Right renal pelvis (tissue), 4 donors: ENCODE data around the gene TNRC18. TPM values are rescaled to one million over a fixed set of nuclear protein-coding genes. Genes with fewer than 3 reads are reported as not detected.

ENCODE experiments used
- DNase-seq, 4 donors: peaks; one replicate each; pipeline ENCODE4 v3.0.0-alpha.2; 2013; ENCODE audit warnings: low read depth in 4 of 4, low spot score in 3 of 4, missing footprints in 1 of 4
- polyA plus RNA-seq, 4 donors: library from polyadenylated mRNA; unstranded; fragments of 120-200 nt; gene quantifications; one replicate each; pipeline ENCODE4 v1.2.1, GENCODE V29; 2013; ENCODE audit not compliant: insufficient read length in 4 of 4

The TNRC18 gene
- polyA plus RNA-seq, 4 donors: 93.2 to 130 (median 104) TPM

DNA sequence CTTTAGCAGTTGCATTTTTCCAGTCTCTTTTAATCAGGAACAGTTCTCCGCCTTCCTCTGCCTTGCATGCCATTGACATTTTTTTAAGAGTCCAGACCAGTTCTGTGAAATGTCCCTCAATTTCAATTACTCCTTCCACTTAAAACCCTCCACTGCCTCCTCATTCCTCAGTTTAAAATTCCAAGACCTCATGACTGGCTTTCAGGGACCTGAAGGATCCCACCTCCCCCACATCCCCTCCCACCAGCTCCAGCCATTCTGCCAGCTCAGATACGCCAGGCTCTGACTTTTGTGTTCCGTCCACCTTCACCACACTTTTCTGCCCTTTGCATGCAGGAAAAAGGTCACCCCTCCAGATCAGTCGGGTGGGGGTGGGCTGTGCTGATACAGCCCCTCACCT, 8.7 kb downstream of the TNRC18 start:
- DNase-seq: no peak

DNA sequence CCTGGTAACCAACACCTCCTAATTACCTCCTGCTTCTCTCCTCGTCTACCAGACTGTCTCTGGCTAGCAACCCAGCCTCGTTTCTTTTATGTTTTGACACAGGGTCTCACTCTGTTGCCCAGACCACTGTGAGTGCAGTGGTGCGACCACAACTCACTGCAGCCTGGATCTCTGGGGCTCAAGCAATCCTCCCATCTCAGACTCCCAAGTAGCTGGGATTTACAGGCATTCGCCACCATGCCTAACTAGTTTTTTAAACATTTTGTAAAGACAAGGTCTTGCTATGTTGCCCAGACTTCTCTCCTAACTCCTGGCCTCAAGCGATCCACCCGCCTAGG, 10.2 kb downstream of the TNRC18 start:
- no peak for DNase-seq

DNA sequence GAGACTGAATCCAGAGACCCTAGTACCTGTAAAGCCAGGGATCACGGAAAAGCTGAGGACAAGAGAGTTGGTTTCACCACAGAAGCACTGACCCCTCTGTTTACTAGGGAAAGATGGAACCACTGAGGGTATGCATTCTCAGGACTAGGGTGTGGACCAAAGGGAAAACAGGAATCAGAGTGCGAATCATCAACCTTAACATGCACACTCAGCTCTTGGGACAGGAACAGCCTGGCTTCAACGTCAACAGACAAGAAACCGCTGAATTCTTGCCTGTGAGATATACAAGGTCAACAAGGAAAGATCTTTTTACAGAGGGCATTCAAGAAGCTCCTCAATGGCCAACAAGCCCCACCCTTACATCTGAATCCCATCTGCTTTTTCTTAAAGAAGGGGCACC, 14.9 kb downstream of the TNRC18 start:
- DNase-seq: no peak

GRCh38 chr7:5406957-5407945, 16.4 kb downstream of the TNRC18 start:
- no peak for DNase-seq

GRCh38 chr7:5404421-5404826, 19.2 kb downstream of the TNRC18 start:
- DNase-seq: no peak

DNA sequence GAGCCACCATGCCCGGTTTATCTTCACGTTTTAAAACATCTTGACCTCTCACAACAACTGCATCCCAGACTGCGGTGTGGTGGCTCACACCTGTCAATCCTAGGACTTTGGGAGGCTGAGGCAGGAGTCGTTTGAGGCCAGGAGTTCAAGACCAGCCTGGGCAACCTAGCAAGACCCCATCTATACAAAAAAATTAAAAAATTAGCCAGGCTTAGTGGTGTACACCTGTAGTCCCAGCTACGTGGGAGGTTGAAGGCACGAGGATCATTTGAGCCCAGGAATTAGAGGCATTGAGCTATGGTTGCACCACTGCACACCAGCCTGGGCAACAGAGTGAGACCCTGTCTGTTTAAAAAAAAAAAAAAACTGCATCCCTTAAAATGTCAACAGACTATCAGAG, 20.2 kb downstream of the TNRC18 start:
- DNase-seq: no peak

DNA sequence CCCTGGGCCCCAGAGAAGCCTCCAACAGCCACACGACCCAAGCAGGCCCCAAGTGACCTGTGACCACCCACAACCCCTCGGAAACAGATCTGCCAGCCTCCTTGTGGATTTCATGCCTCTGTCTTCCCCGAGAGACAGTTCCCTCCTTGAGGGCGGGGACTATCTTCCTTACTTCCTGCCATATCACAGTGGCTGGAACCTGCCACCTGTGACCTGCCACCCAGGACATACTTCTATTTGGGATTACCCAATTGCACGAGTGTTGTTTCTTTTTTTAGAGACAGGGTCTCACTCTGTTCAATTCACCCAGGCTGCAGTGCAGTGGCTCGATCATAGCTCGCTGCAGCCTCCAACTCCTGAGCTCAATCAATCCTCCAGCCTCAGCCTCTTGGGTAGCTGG, 25.9 kb downstream of the TNRC18 start:
- no peak for DNase-seq

DNA sequence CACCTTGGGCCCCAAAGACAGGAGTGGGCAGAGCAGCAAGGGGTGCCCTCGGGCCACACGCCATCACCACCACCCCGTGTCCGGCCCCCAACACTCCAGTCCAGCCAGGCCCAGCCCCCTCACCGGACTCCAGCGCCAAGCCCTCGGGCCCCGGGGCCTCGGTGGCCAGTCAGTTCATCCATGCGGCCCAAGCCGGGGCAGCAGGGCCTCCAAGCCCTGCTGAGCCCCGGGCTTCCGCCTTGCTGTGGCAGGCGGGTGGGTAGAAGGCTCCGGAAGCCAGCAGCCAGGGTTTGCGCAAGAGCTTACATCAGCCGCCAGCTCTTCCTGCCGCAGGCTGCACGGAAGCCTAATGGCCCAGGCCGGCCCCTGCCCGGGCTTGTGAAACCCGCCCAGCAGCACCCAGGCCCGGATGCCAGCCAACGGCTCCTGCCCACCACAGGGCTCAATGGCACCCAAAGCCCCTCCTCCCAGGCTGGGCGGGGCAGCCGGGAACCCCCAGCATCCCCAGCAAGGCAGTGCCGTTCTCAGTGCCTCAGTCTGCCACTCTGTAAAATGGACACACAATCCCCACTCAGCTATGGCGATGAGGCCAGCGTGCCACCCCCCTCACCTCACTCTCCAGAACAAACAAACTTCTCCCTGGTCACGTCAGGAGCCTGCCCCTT, 26.5 kb downstream of the TNRC18 start:
- DNase-seq: no peak

GRCh38 chr7:5396542-5396941, 27.1 kb downstream of the TNRC18 start:
- DNase-seq: no peak

- no peak for DNase-seq
These were observed 28.4 kb downstream of the TNRC18 start for GRCh38 chr7:5395246-5395645.

- no peak for DNase-seq
These were observed 29.1 kb downstream of the TNRC18 start for GRCh38 chr7:5394264-5395105.

DNA sequence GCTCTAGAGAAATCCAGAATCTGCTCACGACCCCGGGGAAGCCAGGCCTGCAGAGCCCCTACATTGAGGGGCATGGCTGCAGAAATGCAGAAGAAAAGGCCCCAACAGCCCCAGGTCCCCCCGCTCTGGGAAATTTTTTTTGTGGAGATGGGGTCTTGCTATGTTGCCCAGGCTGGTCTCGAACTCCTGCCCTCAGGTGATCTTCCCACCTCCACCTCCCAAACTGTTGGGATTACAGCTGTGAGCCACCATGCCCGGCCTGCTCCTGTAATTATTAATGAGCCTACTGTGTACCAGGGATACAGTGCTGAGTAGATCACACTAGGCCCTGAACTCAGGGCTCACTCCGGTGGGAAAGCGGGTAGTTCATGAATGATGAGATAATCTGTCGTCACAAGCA, 29.9 kb downstream of the TNRC18 start:
- DNase-seq: no peak

- no peak for DNase-seq
These were observed 30.3 kb downstream of the TNRC18 start for GRCh38 chr7:5393328-5393727.

DNA sequence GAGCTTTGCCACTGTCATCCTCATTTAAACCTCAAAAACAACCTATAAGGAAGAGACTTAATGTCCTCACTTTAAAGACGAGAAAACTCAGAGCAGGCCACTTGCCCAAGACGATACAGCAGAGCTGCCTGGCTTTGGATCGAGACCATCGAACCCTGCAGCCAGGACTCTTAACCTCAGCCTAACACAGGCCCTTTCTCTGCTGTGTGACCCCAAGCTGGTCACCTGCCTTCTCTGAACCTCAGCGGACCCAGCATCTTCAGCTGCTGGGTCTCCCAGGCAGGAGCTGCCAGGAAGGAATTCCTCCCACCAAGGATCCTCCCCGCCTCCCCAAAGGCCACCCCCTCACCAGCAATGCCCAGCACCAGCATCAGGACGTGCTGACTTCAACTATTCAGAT, 32.7 kb downstream of the TNRC18 start:
- DNase-seq: no peak

- DNase-seq: no peak
These were observed 34.7 kb downstream of the TNRC18 start for GRCh38 chr7:5388905-5389433.

GRCh38 chr7:5388273-5388901, 35.2 kb downstream of the TNRC18 start:
- no peak for DNase-seq

DNA sequence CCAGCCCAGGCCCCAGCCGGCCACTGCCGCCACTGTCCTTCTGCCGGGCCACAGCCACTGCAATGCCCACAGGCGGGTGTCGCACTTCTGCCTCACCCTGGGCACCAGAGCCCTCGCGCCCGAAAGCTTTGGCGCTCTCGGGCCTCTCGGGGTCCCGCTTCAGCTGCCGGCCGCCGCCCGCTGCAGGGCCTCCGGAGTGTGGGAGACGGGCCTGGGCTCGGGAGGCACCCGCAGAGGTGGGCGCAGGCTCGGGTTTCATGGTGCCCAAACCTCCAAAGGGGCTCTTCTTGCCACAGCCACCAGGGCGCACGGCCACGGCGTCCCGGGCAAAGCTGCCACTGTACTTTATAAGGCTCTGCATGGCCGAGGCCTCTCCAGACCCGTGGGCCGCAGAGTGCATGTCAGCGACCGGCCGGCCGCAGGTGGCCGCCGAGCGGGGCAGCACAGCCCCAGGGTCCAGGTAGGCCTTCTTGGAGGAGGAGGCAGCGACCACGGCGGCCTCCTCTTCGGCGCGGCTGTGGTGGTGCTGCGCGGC, 35.9 kb downstream of the TNRC18 start:
- no peak for DNase-seq

DNA sequence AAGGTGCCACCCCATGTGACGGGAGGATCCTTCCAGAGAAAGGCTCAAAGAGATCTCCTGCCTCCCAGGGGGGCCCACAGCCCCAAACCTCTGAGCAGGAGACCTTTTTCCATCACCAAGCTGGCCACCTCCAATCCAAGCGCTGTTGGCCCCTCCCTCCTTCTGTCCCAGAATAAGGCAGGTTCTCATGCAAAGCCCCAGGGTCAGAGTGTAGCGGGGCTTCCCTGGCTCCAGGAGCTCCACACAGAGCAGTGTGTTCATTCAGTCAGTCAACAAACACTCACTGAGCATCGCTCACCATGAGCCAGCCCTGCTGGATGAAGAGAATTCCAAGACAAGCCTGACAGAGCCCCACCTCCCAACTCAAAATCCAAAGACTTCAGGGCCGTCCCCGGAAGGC, 39.0 kb downstream of the TNRC18 start:
- no peak for DNase-seq

DNA sequence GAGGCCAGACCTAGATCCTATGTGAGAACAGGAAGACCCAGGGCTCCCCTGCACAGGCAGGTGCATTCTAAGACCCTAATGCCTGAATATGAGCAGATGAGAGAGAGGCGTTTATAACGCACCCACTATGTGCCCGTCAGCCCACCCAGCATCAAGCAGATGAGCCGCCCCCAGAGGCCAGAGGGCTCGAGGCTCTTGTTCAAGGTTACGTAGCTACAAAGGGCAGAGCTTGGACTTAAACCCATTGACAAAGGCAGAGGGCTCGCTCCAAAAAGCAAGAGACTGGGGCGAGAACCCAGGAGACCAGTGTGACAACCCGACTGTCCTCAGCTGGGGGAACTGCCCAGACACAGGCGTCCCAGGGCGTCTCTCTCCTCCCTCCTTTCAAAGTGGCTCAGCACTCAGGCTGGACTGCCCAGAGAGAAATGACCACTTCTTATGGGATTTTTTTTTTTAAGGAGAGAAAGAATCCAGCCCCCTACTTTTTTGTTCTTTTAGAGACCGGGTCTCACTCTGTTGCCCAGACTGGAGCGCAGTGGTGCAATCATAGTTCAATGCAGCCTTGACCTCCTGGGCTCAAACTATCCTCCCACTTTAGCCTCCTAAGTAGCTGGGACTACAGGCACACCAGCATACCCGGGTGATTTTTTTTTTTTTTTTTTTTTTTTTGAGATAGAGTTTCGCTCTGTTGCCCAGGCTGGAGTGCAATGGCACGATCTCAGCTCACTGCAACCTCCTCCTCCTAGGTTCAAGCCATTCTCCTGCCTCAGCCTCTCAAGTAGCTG, 40.1 kb downstream of the TNRC18 start:
- DNase-seq: no peak
